Natural killer cell (primary cell): ENCODE measurements around the gene VPS72. TPM values are rescaled to one million over a fixed set of nuclear protein-coding genes. Genes with fewer than 3 reads are reported as not detected.

ENCODE experiments used
- ATAC-seq, 3 donors: fragments of 150-1000 bp in 2 of 3; fragments of 200-7000 bp in 1 of 3; cut with Tn5 transposase; 1 replicate in 1 of 3; 2 replicates in 2 of 3; pipeline ENCODE4 v1.10.0; 2021; ENCODE audit warnings: mild to moderate bottlenecking in 2 of 3, moderate library complexity in 2 of 3
- DNase-seq, 2 donors: peaks; one replicate each; pipeline versions ENCODE4 v3.0.0 to v3.0.0-alpha.2; 2013 to 2021; ENCODE audit warnings: mixed read lengths in 1 of 2
- H3K27ac ChIP-seq: one replicate; pipeline ENCODE4 v1.5.1; 2013; ENCODE audit warnings: mild to moderate bottlenecking, low read length
- H3K27me3 ChIP-seq: one replicate; pipeline ENCODE4 v1.6.1; 2013; ENCODE audit warnings: low read length; ENCODE audit not compliant: control insufficient read depth, insufficient read depth
- H3K36me3 ChIP-seq: one replicate; pipeline ENCODE4 v1.6.1; 2013; ENCODE audit warnings: low read length; ENCODE audit not compliant: control insufficient read depth, insufficient read depth
- H3K4me1 ChIP-seq: one replicate; pipeline ENCODE4 v1.6.1; 2013; ENCODE audit warnings: low read length; ENCODE audit not compliant: control insufficient read depth, insufficient read depth
- H3K4me3 ChIP-seq: one replicate; pipeline ENCODE4 v1.5.1; 2013; ENCODE audit warnings: low read length
- H3K9me3 ChIP-seq: one replicate; pipeline ENCODE4 v1.6.1; 2013; ENCODE audit warnings: low read length; ENCODE audit not compliant: control insufficient read depth, insufficient read depth
- H3K27ac Mint-ChIP-seq, 2 donors: one replicate each; pipeline ENCODE4 v1.8.0; 2022; ENCODE audit warnings: mild to moderate bottlenecking in 2 of 2, mixed read lengths in 2 of 2, moderate library complexity in 1 of 2
- H3K27me3 Mint-ChIP-seq, 2 donors: one replicate each; pipeline ENCODE4 v1.8.0; 2022; ENCODE audit warnings: low read depth in 2 of 2, mixed read lengths in 2 of 2
- H3K36me3 Mint-ChIP-seq: one replicate; pipeline ENCODE4 v1.8.0; 2022; ENCODE audit warnings: mixed read lengths
- H3K4me1 Mint-ChIP-seq, 2 donors: one replicate each; pipeline ENCODE4 v1.8.0; 2022; ENCODE audit warnings: mixed read lengths in 2 of 2
- H3K4me3 Mint-ChIP-seq: one replicate; pipeline ENCODE4 v1.8.0; 2022; ENCODE audit warnings: mild to moderate bottlenecking, moderate library complexity, mixed read lengths
- H3K9me3 Mint-ChIP-seq, 2 donors: one replicate each; pipeline ENCODE4 v1.8.0; 2022; ENCODE audit warnings: mixed read lengths in 2 of 2
- CTCF ChIP-seq: fragments of 200-600 bp; IDR thresholded peaks from one replicate; pipeline ENCODE4 v1.8.0; 2022; ENCODE audit warnings: antibody characterized with exemption
- WGBS: methylation state at CpG from one replicate; pipeline ENCODE4 v1.1.7; 2013; ENCODE audit warnings: missing lambda C conversion rate; ENCODE audit not compliant: insufficient coverage; 5-methylcytosine and 5-hydroxymethylcytosine counted together
- intact Hi-C: fragments of 100-400 bp; cut with micrococcal nuclease; formaldehyde crosslinking; loops from one replicate; pipeline ENCODE4 v1.14.2; 2022
- total RNA-seq, 4 donors: library from RNA; stranded (reverse); fragments of 120-200 nt in 1 of 4; gene quantifications; one replicate each; pipeline versions ENCODE4 v1.2.3 to v1.2.4, GENCODE V29; 2013 to 2022

Gene VPS72
- total RNA-seq, 3 donors from 2014 or later (not counting 1 experiment from before 2014, with no cell fraction given): 26.2 to 45.1 (median 44.8) TPM

GRCh38 chr1:151166505-151166956, 23.5 kb downstream of the VPS72 start:
- no peaks in the 10 kb centered on the region for H3K27me3 Mint-ChIP-seq
- H3K4me3 Mint-ChIP-seq: peak overlapping the region; percentile 99
- H3K4me3 ChIP-seq: peak overlapping the region; percentile 90
- peaks cover 24% of the 10 kb centered on the region for H3K4me1 ChIP-seq
- H3K27ac ChIP-seq: peak overlapping the region; percentile 68
- no peaks in the 10 kb centered on the region for H3K9me3 Mint-ChIP-seq
- ATAC-seq (no peak), DNase-seq (no peak)
- WGBS: 7% methylated on average over 15 of the region's 15 CpGs
- H3K9me3 ChIP-seq: no peaks in the 10 kb centered on the region
- peaks cover 28% of the 10 kb centered on the region for H3K36me3 ChIP-seq
- intact Hi-C loops: loop anchor here (1.0 kb wide), 1 partner anchor 24 kb away; the partner anchor contains the start of gene VPS72
- peaks cover 30 to 39% of the 10 kb centered on the region in 2 donors for H3K4me1 Mint-ChIP-seq
- TF ChIP-seq CTCF: no peak
- peak overlapping the region; percentile 94 for H3K27ac Mint-ChIP-seq
- H3K36me3 Mint-ChIP-seq: peaks cover 7% of the 10 kb centered on the region
- no peaks in the 10 kb centered on the region for H3K27me3 ChIP-seq

- 1% methylated on average over 38 of the region's 38 CpGs for WGBS
- no peaks in the 10 kb centered on the region for H3K9me3 ChIP-seq
- peak within 1 kb of the TSS; percentile 94 for H3K27ac Mint-ChIP-seq
- peak within 1 kb of the TSS; percentile 99 for H3K4me3 Mint-ChIP-seq
- no peak for TF ChIP-seq CTCF
- no peaks in the 10 kb centered on the region for H3K27me3 ChIP-seq
- peaks cover 7% of the 10 kb centered on the region for H3K36me3 Mint-ChIP-seq
- ATAC-seq (peak; percentile 97 to 99 (median 98)), DNase-seq (peak; percentile 91 to 99)
- intact Hi-C loops: loop anchor here (1.0 kb wide), 1 partner anchor 24 kb away; the partner anchor contains the start of gene VPS72
- no peaks in the 10 kb centered on the region for H3K27me3 Mint-ChIP-seq
- peaks cover 27% of the 10 kb centered on the region for H3K4me1 ChIP-seq
- no peaks in the 10 kb centered on the region for H3K9me3 Mint-ChIP-seq
- H3K4me1 Mint-ChIP-seq: peaks cover 30 to 42% of the 10 kb centered on the region in 2 donors
- H3K4me3 ChIP-seq: peak within 1 kb of the TSS; percentile 90
- peaks cover 26% of the 10 kb centered on the region for H3K36me3 ChIP-seq
- peak within 1 kb of the TSS; percentile 68 for H3K27ac ChIP-seq
Measured at GRCh38 chr1:151165738-151166504, 24.1 kb downstream of the VPS72 start, which contains the start of the genes LYSMD1 and SCNM1. Gene LYSMD1, minus strand, starts transcription at chr1:151165902. Its CDS starts 644 bp downstream, at chr1:151165258. Gene SCNM1, plus strand, starts transcription at chr1:151166144. Its CDS starts 9 bp downstream, at chr1:151166153.

- Histone ChIP-seq H3K27me3 (no peaks in the 10 kb centered on the region), H3K9me3 (no peaks in the 10 kb centered on the region), H3K4me3 (peak overlapping the region; percentile 90), H3K4me1 (peaks cover 32% of the 10 kb centered on the region), H3K36me3 (peaks cover 23% of the 10 kb centered on the region), H3K27ac (peak overlapping the region; percentile 12)
- intact Hi-C loops: no loop called here
- Mint-ChIP-seq H3K36me3 (peaks cover 7% of the 10 kb centered on the region), H3K27me3 (no peaks in the 10 kb centered on the region), H3K9me3 (no peaks in the 10 kb centered on the region), H3K4me3 (peak overlapping the region; percentile 99), H3K4me1 (peaks cover 30 to 46% of the 10 kb centered on the region in 2 donors), H3K27ac (peak overlapping the region; percentile 94)
- TF ChIP-seq CTCF: no peak
- DNase-seq (peak in 1 of 2 donors; percentile 26), ATAC-seq (peak in 1 of 3 donors; percentile 0)
- 38% methylated on average over 15 of the region's 15 CpGs for WGBS
Measured at GRCh38 chr1:151165281-151165737, 24.7 kb downstream of the VPS72 start.
